GM12892 (cell line): Measurements from ENCODE around the gene FBLN5.

ENCODE experiments used
- POLR2A ChIP-seq: IDR thresholded peaks from 2 replicates; pipeline ENCODE4 v1.6.1; 2011; ENCODE audit warnings: low read depth, low read length, control low read depth
- POLR2AphosphoS5 ChIP-seq: IDR thresholded peaks from 2 replicates; pipeline ENCODE4 v1.6.1; 2011; ENCODE audit warnings: low read depth, low read length, control low read depth
- TAF1 ChIP-seq: IDR thresholded peaks from 2 replicates; pipeline ENCODE4 v1.6.1; 2011; ENCODE audit warnings: low read depth, mild to moderate bottlenecking, control low read depth, low read length, borderline replicate concordance

DNA sequence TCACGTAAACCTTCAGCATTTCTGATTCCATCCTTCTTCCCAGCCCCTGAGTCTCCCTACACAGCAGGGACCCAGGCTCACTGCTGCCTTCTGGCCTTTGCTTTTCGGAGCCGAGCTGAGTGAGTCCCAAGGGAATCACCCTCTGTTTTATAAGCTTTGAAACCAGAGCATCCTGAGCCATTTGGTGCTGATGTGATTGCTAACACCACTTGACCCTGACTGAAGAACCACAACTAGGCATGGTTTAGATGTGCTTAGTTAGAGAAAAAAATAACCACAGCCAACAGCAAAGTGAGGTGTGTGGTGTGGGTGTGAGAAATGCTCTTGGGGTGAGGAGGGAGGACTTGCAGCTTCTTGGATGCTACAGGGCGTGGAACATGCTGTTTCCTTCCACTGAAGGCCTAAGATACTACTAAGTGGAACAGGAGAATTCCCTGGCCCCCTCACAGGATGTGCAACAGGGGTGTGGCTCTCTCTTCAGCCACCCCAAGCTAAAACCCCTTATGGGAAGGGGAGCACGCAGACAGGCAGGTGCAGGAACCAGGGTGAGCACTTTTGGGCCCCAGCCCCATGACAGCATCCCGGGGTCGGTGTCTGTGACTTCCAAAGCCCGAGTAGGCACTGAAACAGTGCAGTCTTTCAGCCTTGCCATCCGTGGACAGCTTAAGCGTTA lies 80.0 kb downstream of the FBLN5 start, which contains the start of gene TC2N:
- no peak for TF ChIP-seq POLR2A
- TF ChIP-seq POLR2AphosphoS5: no peak
- TF ChIP-seq TAF1: no peak
